NCI-H146 (cell line): ENCODE results near the gene NUMBL.

ENCODE experiments used
- DNase-seq: peaks from one replicate; lab custom pipeline; 2025; lab: John Stamatoyannopoulos, UW

The NUMBL gene

DNA sequence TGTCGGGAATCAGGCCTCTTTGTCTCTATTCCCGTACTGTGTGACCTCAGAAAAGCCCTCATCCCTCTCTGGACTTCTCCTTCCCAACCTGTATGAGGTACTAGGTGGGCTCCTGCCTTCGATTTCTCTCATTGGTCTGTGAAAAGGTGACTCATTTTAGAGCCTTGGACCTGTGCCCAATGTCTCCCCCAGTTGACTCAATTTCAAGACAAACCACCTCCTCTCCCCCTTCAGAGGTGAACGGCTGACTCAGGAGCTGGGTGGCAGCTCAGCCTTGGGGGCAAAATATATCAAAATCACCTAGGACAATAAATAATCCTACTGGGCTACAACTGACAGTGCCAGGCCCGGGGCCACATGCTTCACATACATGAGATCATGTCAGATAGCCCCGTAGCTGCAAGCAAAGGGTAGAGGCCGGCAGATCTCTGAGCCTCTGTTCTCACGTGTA is 25.6 kb upstream of the NUMBL start:
- DNase-seq = peak; percentile 60

DNA sequence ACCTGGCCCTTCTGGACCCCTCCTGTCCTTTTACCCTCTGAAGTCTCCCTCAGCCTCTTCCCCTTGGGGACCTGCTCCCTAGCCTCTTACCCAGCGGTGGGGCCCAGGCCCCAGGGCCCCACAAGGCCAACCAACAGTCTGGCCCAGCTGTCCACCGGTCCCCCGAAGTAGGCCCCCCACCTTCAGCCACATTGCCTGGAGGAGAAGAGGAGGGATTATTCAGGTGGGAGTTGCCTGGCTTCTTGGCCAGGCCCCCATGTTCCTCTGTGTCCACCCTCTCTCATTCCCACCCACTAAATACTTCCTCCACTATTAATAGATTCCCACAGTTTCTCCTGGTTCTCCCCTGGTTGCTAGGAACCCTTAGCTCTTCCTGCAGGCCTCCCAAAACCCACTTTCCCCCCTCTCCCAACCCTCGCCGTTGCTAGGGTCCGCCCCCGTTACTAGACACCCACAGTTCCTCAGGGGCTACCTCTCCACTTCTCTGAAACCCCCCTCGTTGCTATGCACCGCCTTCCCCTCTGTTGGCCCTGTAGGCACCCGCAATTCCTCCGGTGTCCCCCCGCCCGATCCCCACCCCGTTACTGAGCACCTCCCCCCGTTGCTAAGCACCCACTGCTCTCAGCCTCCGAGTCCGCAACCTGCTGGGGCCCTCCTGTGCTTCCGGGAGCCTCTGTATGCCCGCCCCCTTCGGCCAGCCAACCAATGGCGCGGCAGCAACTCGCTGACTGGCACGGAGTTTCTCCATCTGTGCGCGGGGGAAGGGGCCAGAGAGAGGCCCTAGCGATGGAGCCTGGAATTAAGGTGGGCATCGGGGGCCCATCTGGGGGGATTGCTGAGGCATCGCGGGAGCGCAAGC is 24.2 kb upstream of the NUMBL start:
- DNase-seq = peak; percentile 97

DNA sequence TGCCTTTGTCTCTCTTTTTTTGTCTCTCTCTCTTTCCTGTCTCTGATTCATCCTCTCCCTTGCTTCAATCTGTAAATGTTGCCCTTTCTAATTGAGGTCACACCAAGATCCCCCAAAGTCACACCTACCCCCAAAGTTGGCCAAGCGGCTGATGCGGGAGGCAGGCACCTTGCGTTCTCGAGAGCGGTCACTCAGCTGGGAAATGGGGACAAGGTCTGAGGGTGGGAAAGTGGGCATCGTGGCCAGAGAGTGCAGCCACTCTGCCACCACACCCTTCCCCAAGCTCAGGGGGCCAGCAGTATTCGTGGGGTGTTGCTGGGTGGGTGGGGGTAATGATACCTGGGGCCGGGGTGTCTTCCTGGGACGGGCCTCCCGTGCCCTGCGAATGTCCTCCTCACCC is 23.5 kb upstream of the NUMBL start:
- no peak for DNase-seq

DNA sequence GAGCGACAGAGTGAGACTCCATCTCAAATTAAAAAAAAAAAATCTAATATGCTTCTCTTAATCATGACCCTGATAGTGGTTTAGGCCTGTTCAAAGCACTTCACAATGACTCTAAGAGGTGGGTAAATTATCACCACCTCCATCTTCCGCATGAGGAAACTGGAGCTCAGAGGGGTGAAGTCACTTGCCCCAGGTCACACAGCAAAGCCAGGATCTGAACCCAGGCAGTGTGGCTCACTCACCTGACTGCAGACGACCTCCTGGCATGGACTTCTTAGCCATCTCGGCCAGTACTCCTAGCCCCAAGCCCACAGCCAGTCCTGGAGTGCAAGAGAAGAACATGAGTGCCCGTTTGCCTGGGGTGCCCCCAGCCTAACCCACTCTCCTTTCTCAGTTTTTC is 19.4 kb upstream of the NUMBL start:
- DNase-seq = no peak

DNA sequence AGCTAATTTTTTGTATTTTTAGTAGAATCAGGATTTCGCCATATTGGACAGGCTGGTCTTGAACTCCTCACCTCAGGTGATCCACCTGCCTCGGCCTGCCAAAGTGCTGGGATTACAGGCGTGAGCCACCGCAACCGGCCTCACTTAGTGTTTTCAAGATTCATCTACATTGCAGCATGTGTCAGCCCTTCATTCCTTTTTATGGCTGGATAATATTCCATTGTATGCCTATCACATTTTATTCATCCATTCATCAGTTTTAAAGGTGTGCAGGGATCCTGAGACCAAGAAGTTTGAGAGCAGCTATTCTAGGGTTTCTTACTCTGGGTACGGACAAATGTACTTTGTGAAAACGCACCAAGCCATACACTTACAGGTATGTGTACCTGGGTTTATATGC is 17.2 kb upstream of the NUMBL start:
- no peak for DNase-seq

DNA sequence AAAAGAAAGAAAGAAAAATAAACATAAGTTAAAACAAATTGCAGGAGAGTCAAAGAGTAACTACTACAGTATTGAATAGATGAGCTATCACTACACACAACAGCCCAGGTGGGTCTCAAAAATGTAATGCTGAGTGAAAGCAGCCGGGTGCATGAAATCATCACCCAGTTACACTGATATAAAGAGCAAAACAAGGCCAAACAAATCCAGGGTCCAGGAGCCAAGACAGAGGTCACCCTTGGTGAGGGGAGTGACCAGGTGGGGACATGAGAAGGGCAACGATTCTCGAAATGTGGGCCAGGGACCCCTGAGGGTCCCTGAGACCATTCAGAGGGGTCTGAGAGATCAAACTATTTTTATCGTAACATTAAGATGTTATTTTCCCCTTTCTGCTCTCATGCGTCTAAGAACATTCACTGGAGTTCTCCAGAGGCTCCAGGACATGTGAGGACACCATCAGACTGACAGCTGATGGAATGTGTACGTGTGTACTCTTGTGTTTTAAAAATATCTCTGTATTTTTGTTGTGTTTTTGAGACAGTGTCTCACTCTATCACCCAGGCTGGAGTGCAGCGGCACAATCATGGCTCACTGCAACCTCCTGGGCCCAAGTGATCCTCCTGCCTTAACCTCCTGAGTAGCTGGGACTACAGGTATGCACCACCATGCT is 15.6 kb upstream of the NUMBL start:
- DNase-seq = no peak

DNA sequence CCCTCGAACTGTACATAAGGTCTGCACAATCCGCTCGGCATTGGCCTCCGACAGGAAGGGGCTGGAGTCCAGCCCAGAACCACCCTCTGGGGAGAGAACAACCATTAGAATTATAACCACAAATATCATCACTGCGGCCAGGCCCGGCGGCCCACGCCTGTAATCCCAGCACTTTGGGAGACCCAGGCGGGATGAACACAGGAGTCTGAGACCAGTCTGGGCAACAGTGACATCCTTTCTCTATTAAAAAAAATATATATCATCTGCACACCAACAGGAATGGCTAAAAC is 14.9 kb upstream of the NUMBL start:
- no peak for DNase-seq

DNA sequence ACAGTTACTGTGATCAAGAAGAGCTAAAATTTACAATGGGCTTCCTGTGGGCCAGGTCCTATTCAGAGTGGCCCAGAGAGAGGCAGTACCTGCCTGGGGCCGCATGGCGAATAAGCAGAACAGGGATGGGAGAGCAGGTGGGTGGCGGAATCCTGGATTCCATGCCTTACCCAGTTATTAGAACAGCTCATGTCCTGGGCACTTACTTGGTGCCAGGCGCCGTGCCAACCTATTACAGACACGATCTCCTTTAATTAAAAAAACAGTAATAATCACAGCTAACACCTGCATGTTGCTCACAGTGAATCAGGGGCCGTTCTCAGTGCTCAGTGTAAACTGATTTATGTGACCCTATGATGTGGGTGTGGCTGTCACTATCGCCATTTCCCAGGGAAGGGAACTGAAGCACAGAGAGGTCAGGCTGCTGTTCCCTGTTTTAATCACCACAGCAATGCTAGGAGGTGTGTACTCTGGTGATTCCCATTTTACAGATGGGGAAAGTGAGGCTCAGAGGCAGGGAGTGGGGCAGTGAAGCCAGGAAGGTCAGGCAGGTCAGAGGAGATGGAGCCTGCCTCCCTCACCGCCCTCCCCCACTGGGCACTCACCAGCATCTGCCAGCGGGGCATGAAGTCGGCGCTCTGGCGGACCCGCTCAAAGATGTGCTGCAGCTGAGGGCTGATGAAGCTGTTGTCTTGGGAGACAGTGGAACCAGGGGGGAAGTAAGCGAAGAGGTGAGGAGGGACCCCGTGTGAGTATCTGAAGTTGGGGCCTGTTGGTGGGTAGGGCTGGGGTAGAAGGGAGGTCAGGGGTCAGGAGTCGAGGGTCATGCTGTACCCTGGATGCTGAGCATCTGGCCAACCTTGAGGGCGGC is 14.3 kb upstream of the NUMBL start:
- DNase-seq = no peak

DNA sequence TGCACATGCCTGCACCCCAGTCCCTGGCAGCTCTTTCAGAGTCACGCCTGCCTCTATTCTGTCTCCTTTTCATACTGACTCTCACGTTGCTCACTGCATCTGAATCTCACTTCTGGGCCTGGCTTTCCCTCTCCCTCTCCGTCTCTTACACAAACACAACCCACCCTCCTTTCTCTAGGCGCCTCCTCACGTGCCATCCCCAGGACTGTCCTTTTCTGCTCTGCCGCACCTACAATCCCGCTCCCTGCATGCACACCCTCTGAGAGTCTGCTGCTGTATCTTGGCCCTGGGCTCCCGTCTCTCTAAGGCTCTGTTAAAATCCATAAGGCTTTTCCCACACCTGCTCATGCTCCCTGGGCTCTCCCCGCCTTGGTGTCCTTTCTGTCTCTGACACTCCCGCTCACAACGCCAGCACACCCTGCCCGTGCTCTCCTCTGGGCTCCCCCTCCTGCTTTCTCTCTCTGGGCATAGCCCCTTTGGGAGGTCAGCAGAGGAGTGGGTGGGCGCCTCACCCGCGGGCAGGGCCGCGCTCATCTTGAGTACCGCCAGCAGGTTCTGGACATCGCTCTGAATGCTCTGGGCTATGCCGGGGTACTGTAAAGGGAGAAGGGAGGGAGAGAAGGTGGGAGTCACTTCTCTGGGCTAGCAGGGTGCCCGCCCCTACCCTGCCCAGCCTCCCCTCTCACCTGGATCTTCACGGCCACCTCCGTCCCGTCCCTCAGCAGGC is 12.7 kb upstream of the NUMBL start:
- no peak for DNase-seq

DNA sequence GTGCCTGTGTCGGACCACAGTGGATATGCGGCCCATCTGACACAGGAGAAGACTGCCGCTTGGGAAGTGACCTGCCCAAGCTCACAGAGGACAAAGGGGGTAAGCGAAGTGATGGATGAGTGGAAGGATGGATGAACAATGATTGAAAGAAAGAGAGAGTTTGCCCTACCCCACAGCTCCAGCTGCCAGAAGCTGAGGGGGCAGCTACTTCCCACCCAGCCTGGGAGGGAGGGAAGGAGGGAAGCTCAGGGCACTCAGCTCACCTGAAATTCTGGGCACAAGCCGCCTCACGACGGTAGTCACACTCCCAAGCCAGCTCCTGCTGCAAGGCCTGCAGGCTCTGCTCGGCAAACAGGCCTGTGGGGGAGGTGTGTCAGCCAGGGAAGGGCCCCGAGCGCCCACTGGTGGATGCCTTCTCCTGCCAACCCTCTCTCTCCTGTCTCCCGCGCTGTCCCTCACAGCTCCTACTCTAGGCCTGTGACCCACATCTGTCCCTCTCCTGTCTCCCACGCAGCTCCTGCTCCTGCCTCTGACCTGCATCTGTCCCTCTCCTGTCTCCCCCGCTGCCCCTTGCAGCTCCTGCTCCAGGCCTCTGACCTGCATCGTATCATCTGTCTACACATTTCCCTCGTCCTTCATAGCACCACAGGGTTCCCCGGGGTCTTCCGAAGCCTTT is 12.0 kb upstream of the NUMBL start:
- no peak for DNase-seq

DNA sequence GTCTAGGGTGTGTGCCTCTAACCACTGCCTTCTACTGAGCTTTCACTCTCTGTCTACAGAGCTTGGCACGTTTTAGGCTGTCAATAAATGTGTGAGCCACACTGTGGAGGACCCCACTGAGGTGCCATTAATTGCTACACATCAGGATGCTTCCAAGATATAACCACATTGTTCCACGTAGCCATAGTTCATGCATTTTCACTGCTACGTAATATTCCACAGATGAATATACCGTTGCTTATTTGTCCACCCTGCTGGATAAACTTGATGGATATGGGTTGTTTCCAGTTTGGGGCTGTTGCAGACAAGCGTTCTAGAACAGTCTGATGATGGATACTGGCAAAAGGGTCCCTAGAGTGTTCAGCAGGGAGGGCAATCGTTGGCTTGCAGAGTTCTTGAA is 11.3 kb upstream of the NUMBL start:
- DNase-seq = no peak

DNA sequence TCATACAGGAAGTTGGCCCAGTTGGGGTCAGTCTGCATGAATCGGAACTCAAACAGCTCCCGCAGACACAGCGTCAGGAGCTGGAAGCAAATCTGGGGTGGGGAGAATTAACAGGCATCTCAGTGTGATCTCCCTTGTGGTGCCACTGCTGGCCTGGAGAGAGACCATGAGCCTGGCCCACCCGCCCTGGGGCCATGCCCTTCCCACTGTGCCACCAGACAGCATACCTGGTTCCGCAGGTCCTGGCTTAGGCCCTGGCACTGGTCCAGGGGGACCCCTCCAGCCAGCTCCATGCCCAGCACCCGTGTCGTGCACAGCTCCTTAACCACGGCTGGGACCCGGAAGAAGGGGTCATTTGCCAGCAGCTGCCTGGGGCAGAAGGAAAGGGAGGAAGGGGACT is 9.6 kb upstream of the NUMBL start:
- no peak for DNase-seq

DNA sequence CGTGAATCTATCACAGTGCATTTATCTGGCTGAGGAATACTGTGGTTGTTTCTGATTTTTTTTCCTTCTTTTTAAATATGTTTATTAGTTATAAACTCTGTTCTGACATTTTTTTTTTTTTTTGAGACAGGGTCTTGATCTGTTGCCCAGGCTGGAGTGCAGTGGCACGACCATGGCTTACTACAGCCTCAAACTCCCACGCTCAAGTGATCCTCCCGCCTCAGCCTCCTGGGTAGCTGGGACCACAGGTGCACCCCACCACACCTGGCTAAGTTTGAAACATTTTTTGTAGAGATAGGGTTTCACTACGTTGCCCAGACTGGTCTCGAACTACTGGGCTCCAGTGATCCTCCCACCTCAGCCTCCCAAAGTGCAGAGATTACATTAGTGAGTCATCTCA is 6.6 kb upstream of the NUMBL start:
- no peak for DNase-seq

DNA sequence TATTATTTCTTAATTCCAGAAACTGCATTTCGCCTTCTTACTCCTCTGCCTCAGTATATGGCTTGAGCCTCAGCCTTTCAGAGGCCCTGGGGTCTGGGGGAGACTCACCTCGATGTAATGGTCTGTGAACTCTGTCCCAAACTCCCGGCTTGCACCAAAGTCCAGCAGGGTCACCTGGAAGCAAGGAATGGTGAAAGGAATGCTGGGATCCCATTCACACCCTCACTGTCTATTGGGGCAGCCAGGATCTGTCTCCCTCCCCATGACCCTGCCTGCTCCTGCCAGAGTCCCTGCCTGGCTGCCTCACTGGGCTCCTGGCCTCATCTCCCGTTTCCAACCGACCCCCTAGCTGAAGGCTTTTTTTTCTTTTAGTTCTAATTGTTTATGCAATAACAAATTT is 5.4 kb upstream of the NUMBL start:
- no peak for DNase-seq

DNA sequence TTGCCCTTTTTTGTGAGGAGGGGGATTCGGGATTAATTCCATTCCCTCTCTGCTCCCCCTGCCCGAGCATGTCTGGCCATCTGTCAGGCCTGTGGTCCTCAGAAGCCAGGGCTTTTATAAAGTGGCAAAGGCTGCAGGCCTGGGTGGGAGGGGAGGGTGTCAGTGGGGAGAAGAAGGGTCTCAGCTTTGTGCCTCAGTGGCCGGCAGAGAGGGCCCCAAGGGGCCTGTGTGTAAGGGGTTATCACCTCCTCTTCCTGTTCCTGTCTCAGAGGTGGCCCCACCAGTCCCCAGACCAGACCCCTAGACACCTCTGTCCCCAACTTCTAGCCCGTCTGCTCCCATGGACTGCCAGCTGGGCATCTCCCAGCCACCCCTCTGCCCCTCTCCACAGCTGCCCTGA is 3.4 kb upstream of the NUMBL start:
- DNase-seq = no peak

DNA sequence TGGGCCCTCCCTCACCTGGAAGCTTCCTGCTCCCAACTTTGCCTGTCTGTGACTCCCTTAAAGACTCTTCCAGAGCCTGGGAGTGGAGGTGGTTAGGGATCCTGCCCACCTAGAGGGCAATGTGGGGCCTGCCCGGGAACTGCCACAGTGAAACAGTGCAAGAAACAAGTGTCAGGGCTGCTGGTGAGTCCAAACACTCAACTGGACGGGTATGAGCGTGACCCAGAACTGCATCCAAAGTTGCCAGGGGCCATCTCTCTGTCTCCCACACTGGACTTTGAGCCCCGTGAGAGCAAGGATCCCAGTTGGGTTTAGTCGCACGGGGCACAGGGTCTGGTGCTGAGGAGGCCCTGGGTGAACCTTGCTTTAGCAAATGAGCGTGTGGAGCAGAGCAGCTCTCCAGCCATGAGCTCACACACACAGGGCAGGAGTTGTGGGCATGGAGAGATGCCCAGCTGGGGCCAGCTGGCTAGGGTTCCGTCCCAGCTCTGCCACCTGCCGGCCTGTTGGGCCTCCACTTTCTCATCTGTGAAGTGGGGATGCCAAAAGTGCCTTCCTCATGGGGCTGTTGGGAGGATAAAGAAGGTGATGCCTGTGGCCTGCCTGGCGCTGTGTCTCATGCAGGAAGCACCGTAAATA is 2.8 kb upstream of the NUMBL start:
- DNase-seq = no peak

DNA sequence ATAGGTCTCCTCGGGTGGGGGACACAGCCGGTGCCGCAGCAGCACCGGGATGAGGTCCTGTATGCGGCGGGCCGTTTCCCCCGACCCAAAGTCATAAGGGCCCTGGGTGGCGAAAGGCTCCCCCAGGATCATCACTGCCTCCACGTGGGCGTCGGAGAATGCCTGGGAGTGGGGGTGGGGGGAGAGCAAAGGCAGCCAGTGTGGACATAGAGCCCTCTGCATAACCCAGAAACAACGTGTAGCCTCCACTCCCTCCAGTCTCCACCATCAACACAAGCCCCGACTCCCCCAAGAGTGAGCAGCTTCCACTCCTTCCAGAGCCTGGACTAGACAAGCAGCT is 1.7 kb upstream of the NUMBL start:
- no peak for DNase-seq

DNA sequence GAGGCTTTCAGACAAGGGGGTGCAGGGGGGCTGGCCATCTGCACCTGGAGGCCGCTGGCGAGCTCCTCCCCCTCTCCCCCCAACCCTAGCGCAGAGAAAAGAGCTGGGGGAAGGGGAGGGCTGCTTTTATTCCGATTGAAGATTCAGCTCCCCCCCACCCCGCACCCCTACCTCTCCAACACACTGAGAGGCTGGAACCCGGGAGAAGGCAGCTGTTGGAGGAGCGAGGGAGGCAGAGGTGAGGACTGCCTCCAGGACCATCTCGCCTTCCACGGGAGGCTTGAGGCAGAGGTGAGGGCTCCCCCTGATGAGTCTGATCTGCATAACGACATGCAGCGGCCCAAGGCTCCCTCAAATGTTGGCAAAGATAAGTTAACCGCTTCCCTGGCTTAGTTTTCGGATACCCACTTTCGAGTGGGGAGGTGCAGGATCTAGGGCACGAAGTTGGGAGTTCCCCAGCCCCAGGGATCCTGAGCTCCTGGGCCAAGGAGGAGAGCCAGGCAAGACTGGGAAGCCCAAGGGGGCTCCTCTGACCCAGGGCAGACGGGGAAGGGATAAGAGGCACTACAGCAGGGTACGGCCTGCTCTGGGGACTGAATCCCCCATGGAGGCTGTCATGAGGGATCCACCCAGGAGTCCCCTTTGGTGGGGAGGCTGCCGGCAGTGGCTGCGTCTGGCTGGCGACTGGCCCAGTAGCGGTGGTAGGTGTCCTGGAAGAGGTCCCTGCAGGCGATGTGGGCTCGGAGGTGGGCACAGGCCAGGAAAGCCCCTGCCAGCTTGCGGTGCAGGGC is 1.2 kb upstream of the NUMBL start:
- DNase-seq = no peak

DNA sequence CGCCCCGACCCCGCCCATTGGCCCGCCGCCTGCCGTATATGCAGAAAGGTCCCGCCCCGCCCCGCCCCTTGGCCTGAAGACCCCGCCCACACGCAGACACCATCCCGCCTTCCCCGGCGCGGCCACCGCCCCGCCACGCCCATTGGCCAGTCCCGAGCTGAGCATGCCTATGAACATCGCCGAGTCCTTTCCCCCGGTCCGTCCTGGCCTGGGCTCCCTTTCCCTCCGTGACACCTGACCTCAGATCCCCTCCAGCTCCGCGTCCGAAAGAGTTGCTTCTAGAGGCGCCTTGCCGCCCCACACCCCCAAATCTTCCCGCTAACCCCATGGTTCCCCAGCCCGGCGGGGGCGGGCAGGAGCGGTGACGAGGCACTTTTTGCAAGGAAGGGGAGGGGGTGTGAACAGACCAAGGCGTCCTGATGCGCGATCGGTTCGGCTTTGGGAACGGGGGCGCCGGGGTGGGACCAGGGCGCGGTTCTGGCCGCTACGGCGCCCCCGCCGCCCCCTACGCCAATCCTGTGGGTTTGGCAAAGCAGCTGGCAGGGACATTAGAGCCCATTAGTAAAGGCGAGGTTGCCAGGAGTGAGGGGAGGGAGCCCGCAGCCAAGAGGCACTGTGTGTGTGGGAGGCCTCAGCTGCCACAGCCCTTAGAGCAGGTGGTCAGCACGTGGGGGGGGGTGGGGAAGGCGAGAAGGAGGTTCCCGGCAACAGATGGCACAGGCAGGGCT is 406 bp upstream of the NUMBL start:
- DNase-seq = peak; percentile 93
